ENCODE data around the gene PHF20.

PHF20 gene

GRCh38 chr20:35830264-35830663 is 58.4 kb downstream of the PHF20 start:
- no peak for TF ChIP-seq CTCF (IDR thresholded peaks at IDR 0.05; ENCODE audit: insufficient read depth, low read length, poor library complexity, severe bottlenecking)
- no peaks in the 10 kb centered on the region for H3K27me3 ChIP-seq (replicated peaks; ENCODE audit: control insufficient read depth, insufficient read depth, low read length)
- H3K4me3 ChIP-seq (replicated peaks; ENCODE audit: low read depth, low read length) = no peak overlapping the region
- DNase-seq (ENCODE audit: extremely low read depth, insufficient read length) = no peak
- H3K36me3 ChIP-seq (ENCODE audit: control insufficient read depth, insufficient read depth, low read length) = peaks cover 4% of the 10 kb centered on the region

- Histone ChIP-seq H3K27me3 (replicated peaks; ENCODE audit: control insufficient read depth, insufficient read depth, low read length) (no peaks in the 10 kb centered on the region), H3K4me3 (replicated peaks; ENCODE audit: low read depth, low read length) (no peak overlapping the region), H3K36me3 (ENCODE audit: control insufficient read depth, insufficient read depth, low read length) (peaks cover 4% of the 10 kb centered on the region)
- DNase-seq (ENCODE audit: extremely low read depth, insufficient read length) = no peak
- no peak for TF ChIP-seq CTCF (IDR thresholded peaks at IDR 0.05; ENCODE audit: insufficient read depth, low read length, poor library complexity, severe bottlenecking)
Observed at GRCh38 chr20:35831029-35831428, 59.2 kb downstream of the PHF20 start.

- Histone ChIP-seq H3K36me3 (ENCODE audit: control insufficient read depth, insufficient read depth, low read length) (peaks cover 4% of the 10 kb centered on the region), H3K27me3 (replicated peaks; ENCODE audit: control insufficient read depth, insufficient read depth, low read length) (no peaks in the 10 kb centered on the region), H3K4me3 (replicated peaks; ENCODE audit: low read depth, low read length) (no peak overlapping the region)
- no peak for TF ChIP-seq CTCF (IDR thresholded peaks at IDR 0.05; ENCODE audit: insufficient read depth, low read length, poor library complexity, severe bottlenecking)
- no peak for DNase-seq (ENCODE audit: extremely low read depth, insufficient read length)
Observed at GRCh38 chr20:35831971-35832370, 60.2 kb downstream of the PHF20 start.

- DNase-seq (ENCODE audit: extremely low read depth, insufficient read length) = no peak
- no peak for TF ChIP-seq CTCF (IDR thresholded peaks at IDR 0.05; ENCODE audit: insufficient read depth, low read length, poor library complexity, severe bottlenecking)
- H3K4me3 ChIP-seq (replicated peaks; ENCODE audit: low read depth, low read length) = no peak overlapping the region
Observed at GRCh38 chr20:35833241-35833640, 61.4 kb downstream of the PHF20 start.

GRCh38 chr20:35837577-35838195 is 65.9 kb downstream of the PHF20 start:
- no peak for DNase-seq (ENCODE audit: extremely low read depth, insufficient read length)
- H3K36me3 ChIP-seq (ENCODE audit: control insufficient read depth, insufficient read depth, low read length) = no peaks in the 10 kb centered on the region; the same call in none of the 2 replicates

More at GRCh38 chr20:35833241-35833640, 61.4 kb downstream of the PHF20 start:
- Histone ChIP-seq H3K36me3 (ENCODE audit: control insufficient read depth, insufficient read depth, low read length) (peaks cover 4% of the 10 kb centered on the region), H3K27me3 (replicated peaks; ENCODE audit: control insufficient read depth, insufficient read depth, low read length) (no peaks in the 10 kb centered on the region)

More at GRCh38 chr20:35837577-35838195, 65.9 kb downstream of the PHF20 start:
- H3K4me3 ChIP-seq (replicated peaks; ENCODE audit: low read depth, low read length) = no peak overlapping the region
- H3K27me3 ChIP-seq (replicated peaks; ENCODE audit: control insufficient read depth, insufficient read depth, low read length) = no peaks in the 10 kb centered on the region
- TF ChIP-seq CTCF (IDR thresholded peaks at IDR 0.05; ENCODE audit: insufficient read depth, low read length, poor library complexity, severe bottlenecking) = no peak
